Stimulated activated naive CD4-positive, alpha-beta T cell treated with Interleukin-2 at 50 U/mL for 16 hours (primary cell): ENCODE data around the gene GATA6.

Experiments
- DNase-seq: peaks from one replicate; lab custom pipeline; 2025; lab: John Stamatoyannopoulos, UW

GATA6 gene

GRCh38 chr18:22243513-22243912 lies 74.1 kb downstream of the GATA6 start:
- no peak for DNase-seq

- DNase-seq, result no peak
Observed at GRCh38 chr18:22250026-22250425, 80.6 kb downstream of the GATA6 start.

GRCh38 chr18:22250591-22250996 lies 81.2 kb downstream of the GATA6 start:
- DNase-seq, result no peak
